Suprapubic skin (tissue), 4 donors: ENCODE measurements around the gene FRAT1.

Experiments used
- EP300 ChIP-seq: sonication (generic); formaldehyde crosslinking; IDR thresholded peaks from one replicate; pipeline ENCODE4 v1.6.1; 2017; ENCODE audit warnings: antibody characterized with exemption
- POLR2A ChIP-seq, 2 donors: fragments of 450-650 bp; IDR thresholded peaks; one replicate each; pipeline ENCODE4 v1.6.1; 2017; ENCODE audit warnings: antibody characterized with exemption in 2 of 2, mild to moderate bottlenecking in 2 of 2, moderate library complexity in 2 of 2
- POLR2AphosphoS5 ChIP-seq, 3 donors: sonication (generic); formaldehyde crosslinking; IDR thresholded peaks; one replicate each; pipeline ENCODE4 v1.6.1; 2017; ENCODE audit warnings: antibody characterized with exemption in 3 of 3
- TF ChIP-seq, protein P1 (sequence below), 2 donors: fragments of 200-600 bp in 1 of 2; fragments of 450-650 bp in 1 of 2; sonication (generic) in 1 of 2; IDR thresholded peaks; one replicate each; pipeline ENCODE4 v1.5.1; 2016 to 2019; ENCODE audit warnings: antibody characterized with exemption in 2 of 2, mild to moderate bottlenecking in 1 of 2, moderate library complexity in 1 of 2

- no peak for TF ChIP-seq POLR2AphosphoS5 (IDR thresholded peaks at IDR 0.05)
- TF ChIP-seq, protein P1, sequence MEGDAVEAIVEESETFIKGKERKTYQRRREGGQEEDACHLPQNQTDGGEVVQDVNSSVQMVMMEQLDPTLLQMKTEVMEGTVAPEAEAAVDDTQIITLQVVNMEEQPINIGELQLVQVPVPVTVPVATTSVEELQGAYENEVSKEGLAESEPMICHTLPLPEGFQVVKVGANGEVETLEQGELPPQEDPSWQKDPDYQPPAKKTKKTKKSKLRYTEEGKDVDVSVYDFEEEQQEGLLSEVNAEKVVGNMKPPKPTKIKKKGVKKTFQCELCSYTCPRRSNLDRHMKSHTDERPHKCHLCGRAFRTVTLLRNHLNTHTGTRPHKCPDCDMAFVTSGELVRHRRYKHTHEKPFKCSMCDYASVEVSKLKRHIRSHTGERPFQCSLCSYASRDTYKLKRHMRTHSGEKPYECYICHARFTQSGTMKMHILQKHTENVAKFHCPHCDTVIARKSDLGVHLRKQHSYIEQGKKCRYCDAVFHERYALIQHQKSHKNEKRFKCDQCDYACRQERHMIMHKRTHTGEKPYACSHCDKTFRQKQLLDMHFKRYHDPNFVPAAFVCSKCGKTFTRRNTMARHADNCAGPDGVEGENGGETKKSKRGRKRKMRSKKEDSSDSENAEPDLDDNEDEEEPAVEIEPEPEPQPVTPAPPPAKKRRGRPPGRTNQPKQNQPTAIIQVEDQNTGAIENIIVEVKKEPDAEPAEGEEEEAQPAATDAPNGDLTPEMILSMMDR (IDR thresholded peaks at IDR 0.05), result no peak
- TF ChIP-seq POLR2A (IDR thresholded peaks at IDR 0.05), result no peak
- no peak for TF ChIP-seq EP300
Observed at GRCh38 chr10:97367126-97367649, 48.1 kb downstream of the FRAT1 start.
